HepG2 (cell line): ENCODE results near the gene ANKRD34C. TPM values are rescaled to one million over a fixed set of nuclear protein-coding genes. Genes with fewer than 3 reads are reported as not detected.

Source experiments
- CEBPG ChIP-seq: IDR thresholded peaks from 2 replicates; pipeline ENCODE4 v1.6.1; 2016
- CHCHD3 ChIP-seq: sonication (generic); formaldehyde crosslinking; IDR thresholded peaks from 2 replicates; pipeline ENCODE4 v1.8.0; 2022; ENCODE audit warnings: mild to moderate bottlenecking, missing genetic modification reagents, moderate library complexity
- HNRNPUL1 ChIP-seq: fragments of 200-400 bp; formaldehyde crosslinking; IDR thresholded peaks from 2 replicates; pipeline ENCODE4 v1.6.1; 2017; ENCODE audit warnings: low read depth, mild to moderate bottlenecking, low read length, moderate library complexity
- KLF11 ChIP-seq: IDR thresholded peaks from 2 replicates; pipeline ENCODE4 v1.6.1; 2016; ENCODE audit warnings: missing compliant biosample characterization
- NFAT5 ChIP-seq: sonication (generic); formaldehyde crosslinking; IDR thresholded peaks from 2 replicates; pipeline ENCODE4 v1.4.0; 2020; ENCODE audit warnings: missing genetic modification reagents
- PAXIP1 ChIP-seq: sonication (generic); formaldehyde crosslinking; conservative IDR thresholded peaks from 2 replicates; pipeline ENCODE4 v1.4.0; 2020; ENCODE audit warnings: mild to moderate bottlenecking, missing genetic modification reagents, moderate library complexity
- REPIN1 ChIP-seq: sonication (generic); formaldehyde crosslinking; IDR thresholded peaks from 2 replicates; pipeline ENCODE4 v1.8.0; 2022; ENCODE audit warnings: missing genetic modification reagents, low read depth, mild to moderate bottlenecking, borderline replicate concordance
- SRY ChIP-seq: sonication (generic); formaldehyde crosslinking; IDR thresholded peaks from 2 replicates; pipeline ENCODE4 v1.8.0; 2022; ENCODE audit warnings: mild to moderate bottlenecking, missing genetic modification reagents
- ZNF564 ChIP-seq: sonication (generic); formaldehyde crosslinking; IDR thresholded peaks from 2 replicates; pipeline ENCODE4 v1.8.1; 2023; ENCODE audit warnings: mild to moderate bottlenecking, missing genetic modification reagents
- ZNF615 ChIP-seq: sonication (generic); formaldehyde crosslinking; IDR thresholded peaks from 2 replicates; pipeline ENCODE4 v1.5.0; 2020; ENCODE audit warnings: mild to moderate bottlenecking, missing genetic modification reagents, borderline replicate concordance
- ZNF841 ChIP-seq: sonication (generic); formaldehyde crosslinking; IDR thresholded peaks from 2 replicates; pipeline ENCODE4 v1.8.1; 2023; ENCODE audit warnings: missing genetic modification reagents, borderline replicate concordance
- polyA plus RNA-seq, 8 experiments: library from polyadenylated mRNA; depleted of rRNA in 3 of 8; stranded (reverse) in 7 of 8; unstranded in 1 of 8; fragments of >200 nt; fragmentation: Illumina TruSeq in 4 of 8; extraction: Trizol in 4 of 8; gene quantifications; 2 replicates each; pipeline versions ENCODE4 v1.2.1 to v1.2.3, GENCODE V29; 2011 to 2016; ENCODE audit warnings: low read depth in 4 of 8, missing spikeins in 1 of 8, mixed read lengths in 1 of 8; ENCODE audit not compliant: insufficient read depth in 1 of 8
- total RNA-seq, 5 experiments: library from RNA; depleted of rRNA; stranded (reverse); fragments of >200 nt; fragmentation: Illumina TruSeq; extraction: Trizol; gene quantifications; 2 replicates each; pipeline ENCODE4 v1.2.3, GENCODE V29; 2016; ENCODE audit warnings: low read depth in 1 of 5
- TF ChIP-seq, protein P1 (sequence below): IDR thresholded peaks from 2 replicates; pipeline ENCODE4 v1.4.0; 2020; ENCODE audit warnings: mild to moderate bottlenecking, missing genetic modification reagents
- TF ChIP-seq, protein P2 (sequence below): sonication (generic); formaldehyde crosslinking; IDR thresholded peaks from 2 replicates; pipeline ENCODE4 v1.8.1; 2023; ENCODE audit warnings: mild to moderate bottlenecking, missing genetic modification reagents

Gene ANKRD34C
- total and polyA plus RNA-seq, 2 of the 13 experiments (the other 11 are each of a cell fraction or from before 2014, with no cell fraction given): not detected

GRCh38 chr15:79310985-79311900 is 28.7 kb downstream of the ANKRD34C start, which contains the start of gene TMED3 (continued):
- TF ChIP-seq ZNF615 (CRISPR knock-in tag): no peak
- TF ChIP-seq, protein P1, sequence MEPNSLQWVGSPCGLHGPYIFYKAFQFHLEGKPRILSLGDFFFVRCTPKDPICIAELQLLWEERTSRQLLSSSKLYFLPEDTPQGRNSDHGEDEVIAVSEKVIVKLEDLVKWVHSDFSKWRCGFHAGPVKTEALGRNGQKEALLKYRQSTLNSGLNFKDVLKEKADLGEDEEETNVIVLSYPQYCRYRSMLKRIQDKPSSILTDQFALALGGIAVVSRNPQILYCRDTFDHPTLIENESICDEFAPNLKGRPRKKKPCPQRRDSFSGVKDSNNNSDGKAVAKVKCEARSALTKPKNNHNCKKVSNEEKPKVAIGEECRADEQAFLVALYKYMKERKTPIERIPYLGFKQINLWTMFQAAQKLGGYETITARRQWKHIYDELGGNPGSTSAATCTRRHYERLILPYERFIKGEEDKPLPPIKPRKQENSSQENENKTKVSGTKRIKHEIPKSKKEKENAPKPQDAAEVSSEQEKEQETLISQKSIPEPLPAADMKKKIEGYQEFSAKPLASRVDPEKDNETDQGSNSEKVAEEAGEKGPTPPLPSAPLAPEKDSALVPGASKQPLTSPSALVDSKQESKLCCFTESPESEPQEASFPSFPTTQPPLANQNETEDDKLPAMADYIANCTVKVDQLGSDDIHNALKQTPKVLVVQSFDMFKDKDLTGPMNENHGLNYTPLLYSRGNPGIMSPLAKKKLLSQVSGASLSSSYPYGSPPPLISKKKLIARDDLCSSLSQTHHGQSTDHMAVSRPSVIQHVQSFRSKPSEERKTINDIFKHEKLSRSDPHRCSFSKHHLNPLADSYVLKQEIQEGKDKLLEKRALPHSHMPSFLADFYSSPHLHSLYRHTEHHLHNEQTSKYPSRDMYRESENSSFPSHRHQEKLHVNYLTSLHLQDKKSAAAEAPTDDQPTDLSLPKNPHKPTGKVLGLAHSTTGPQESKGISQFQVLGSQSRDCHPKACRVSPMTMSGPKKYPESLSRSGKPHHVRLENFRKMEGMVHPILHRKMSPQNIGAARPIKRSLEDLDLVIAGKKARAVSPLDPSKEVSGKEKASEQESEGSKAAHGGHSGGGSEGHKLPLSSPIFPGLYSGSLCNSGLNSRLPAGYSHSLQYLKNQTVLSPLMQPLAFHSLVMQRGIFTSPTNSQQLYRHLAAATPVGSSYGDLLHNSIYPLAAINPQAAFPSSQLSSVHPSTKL (CRISPR knock-in tag): peak; percentile 35; the same call in 1 of the 2 replicates
- peak; percentile 87; the same call in 1 of the 2 replicates for TF ChIP-seq REPIN1 (CRISPR knock-in tag)
- TF ChIP-seq PAXIP1: 0 out of 2 replicates have a peak, but pooled peaks have one; percentile 45
- TF ChIP-seq, protein P2, sequence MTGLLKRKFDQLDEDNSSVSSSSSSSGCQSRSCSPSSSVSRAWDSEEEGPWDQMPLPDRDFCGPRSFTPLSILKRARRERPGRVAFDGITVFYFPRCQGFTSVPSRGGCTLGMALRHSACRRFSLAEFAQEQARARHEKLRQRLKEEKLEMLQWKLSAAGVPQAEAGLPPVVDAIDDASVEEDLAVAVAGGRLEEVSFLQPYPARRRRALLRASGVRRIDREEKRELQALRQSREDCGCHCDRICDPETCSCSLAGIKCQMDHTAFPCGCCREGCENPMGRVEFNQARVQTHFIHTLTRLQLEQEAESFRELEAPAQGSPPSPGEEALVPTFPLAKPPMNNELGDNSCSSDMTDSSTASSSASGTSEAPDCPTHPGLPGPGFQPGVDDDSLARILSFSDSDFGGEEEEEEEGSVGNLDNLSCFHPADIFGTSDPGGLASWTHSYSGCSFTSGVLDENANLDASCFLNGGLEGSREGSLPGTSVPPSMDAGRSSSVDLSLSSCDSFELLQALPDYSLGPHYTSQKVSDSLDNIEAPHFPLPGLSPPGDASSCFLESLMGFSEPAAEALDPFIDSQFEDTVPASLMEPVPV (CRISPR knock-in tag): peak; percentile 75; the same call in 1 of the 2 replicates
- no peak for TF ChIP-seq HNRNPUL1
- TF ChIP-seq CEBPG: 0 out of 2 replicates have a peak, but pooled peaks have one; percentile 9
- TF ChIP-seq CHCHD3 (CRISPR knock-in tag): 0 out of 2 replicates have a peak, but pooled peaks have one; percentile 14
- 0 out of 2 replicates have a peak, but pooled peaks have one; percentile 49 for TF ChIP-seq NFAT5 (CRISPR knock-in tag)
- no peak for TF ChIP-seq KLF11 (CRISPR knock-in tag)
- TF ChIP-seq ZNF564 (CRISPR knock-in tag): peak; percentile 26; the same call in 1 of the 2 replicates
- TF ChIP-seq SRY (CRISPR knock-in tag): peak; percentile 72; the same call in 1 of the 2 replicates
- TF ChIP-seq ZNF841 (CRISPR knock-in tag): no peak
